ENCODE measurements around the gene RDM1.

- TF ChIP-seq CTCF (IDR thresholded peaks at IDR 0.05) (no peak), POLR2AphosphoS5 (IDR thresholded peaks at IDR 0.05) (no peak), EP300 (IDR thresholded peaks at IDR 0.05) (no peak), POLR2A (IDR thresholded peaks at IDR 0.05) (no peak)
Measured at GRCh38 chr17:35978346-35978745, 47.8 kb upstream of the RDM1 start.

Data from stomach (tissue), 4 donors.